IMR-90 (cell line): ENCODE measurements around the gene COL5A1. TPM values are rescaled to one million over a fixed set of nuclear protein-coding genes. Genes with fewer than 3 reads are reported as not detected.

ENCODE experiments used
- ATAC-seq: fragments of 200-7000 bp; cut with Tn5 transposase; 2 replicates; pipeline ENCODE4 v1.9.1; 2020; ENCODE audit warnings: low read depth, mild to moderate bottlenecking, moderate library complexity
- BruUV-seq: library from RNA; stranded (reverse); fragments of 400-500 nt; replicated peaks from 2 replicates; lab custom pipeline; 2021; lab: Mats Ljungman, UMichigan
- CTCF ChIA-PET: fragments of 300-600 bp; formaldehyde crosslinking; extraction: SDS; loops from one replicate; lab custom pipeline; 2021; ENCODE audit warnings: antibody characterized with exemption; lab: Yijun Ruan, JAX
- POLR2A ChIA-PET: fragments of 300-600 bp; sonication (Branson Sonifier 250); formaldehyde crosslinking; loops from one replicate; lab custom pipeline; 2022; ENCODE audit warnings: antibody characterized with exemption; ENCODE audit not compliant: unreplicated experiment; lab: Charles Lee
- DNase-seq: peaks from one replicate; pipeline ENCODE4 v3.0.0; 2013
- H2AFZ ChIP-seq: replicated peaks from 2 replicates; pipeline ENCODE3; 2013; ENCODE audit warnings: low read length, mild to moderate bottlenecking; ENCODE audit not compliant: poor library complexity
- H2AK5ac ChIP-seq: 2 replicates; pipeline ENCODE4 v1.6.1; 2013; ENCODE audit warnings: low read depth, low read length, inconsistent platforms
- H2AK9ac ChIP-seq: replicated peaks from 2 replicates; pipeline ENCODE3; 2013; ENCODE audit warnings: mild to moderate bottlenecking, low read depth, low read length, moderate library complexity; ENCODE audit not compliant: poor library complexity
- H2BK120ac ChIP-seq: 2 replicates; pipeline ENCODE4 v1.6.1; 2013; ENCODE audit warnings: low read depth, low read length, inconsistent platforms
- H2BK15ac ChIP-seq: 3 replicates; pipeline ENCODE4 v1.6.1; 2013; ENCODE audit warnings: low read depth, low read length, inconsistent platforms
- H2BK20ac ChIP-seq: 2 replicates; pipeline ENCODE4 v1.6.1; 2013; ENCODE audit warnings: low read depth, mild to moderate bottlenecking, inconsistent platforms, low read length, moderate library complexity
- H2BK5ac ChIP-seq: 2 replicates; pipeline ENCODE4 v1.6.1; 2013; ENCODE audit warnings: mild to moderate bottlenecking, low read depth, low read length, inconsistent platforms; ENCODE audit not compliant: poor library complexity, severe bottlenecking
- H3K14ac ChIP-seq: replicated peaks from 2 replicates; pipeline ENCODE4 v1.6.1; 2013; ENCODE audit warnings: low read depth, low read length, inconsistent platforms
- H3K18ac ChIP-seq: 2 replicates; pipeline ENCODE4 v1.6.1; 2013; ENCODE audit warnings: low read depth, low read length, control low read depth
- H3K23ac ChIP-seq: 2 replicates; pipeline ENCODE4 v1.6.1; 2013; ENCODE audit warnings: low read depth, low read length, inconsistent platforms
- H3K27ac ChIP-seq: 2 replicates; pipeline ENCODE4 v1.5.1; 2013; ENCODE audit warnings: mild to moderate bottlenecking, control low read depth, low read length; ENCODE audit not compliant: insufficient read depth
- H3K27me3 ChIP-seq: 2 replicates; pipeline ENCODE4 v1.6.1; 2013; ENCODE audit warnings: low read length; ENCODE audit not compliant: control insufficient read depth, insufficient read depth
- H3K36me3 ChIP-seq: 2 replicates; pipeline ENCODE4 v1.6.1; 2013; ENCODE audit warnings: low read length, mixed read lengths; ENCODE audit not compliant: control insufficient read depth, insufficient read depth
- H3K4ac ChIP-seq: 2 replicates; pipeline ENCODE4 v1.6.1; 2013; ENCODE audit warnings: low read depth, low read length, inconsistent platforms
- H3K4me1 ChIP-seq: 2 replicates; pipeline ENCODE4 v1.6.1; 2013; ENCODE audit warnings: low read length, mixed read lengths; ENCODE audit not compliant: control insufficient read depth, insufficient read depth
- H3K4me2 ChIP-seq: 2 replicates; pipeline ENCODE4 v1.6.1; 2013; ENCODE audit warnings: low read depth, mild to moderate bottlenecking, control low read depth, low read length, moderate library complexity
- H3K4me3 ChIP-seq: 2 replicates; pipeline ENCODE4 v1.5.1; 2013; ENCODE audit warnings: low read depth, mild to moderate bottlenecking, control low read depth, low read length, moderate library complexity; ENCODE audit not compliant: insufficient read depth
- H3K56ac ChIP-seq: 2 replicates; pipeline ENCODE4 v1.6.1; 2013; ENCODE audit warnings: low read length, inconsistent platforms; ENCODE audit not compliant: insufficient read depth; ENCODE audit errors: extremely low read depth
- H3K79me1 ChIP-seq, 2 experiments: 2 replicates each; pipeline ENCODE4 v1.6.1; 2013; ENCODE audit warnings: low read length in 2 of 2, inconsistent platforms in 1 of 2, low read depth in 1 of 2
- H3K9ac ChIP-seq: 2 replicates; pipeline ENCODE4 v1.6.1; 2013; ENCODE audit warnings: low read depth, low read length, control low read depth
- H3K9me1 ChIP-seq: 2 replicates; pipeline ENCODE4 v1.6.1; 2013; ENCODE audit warnings: low read length, inconsistent platforms; ENCODE audit not compliant: insufficient read depth
- H3K9me3 ChIP-seq: 2 replicates; pipeline ENCODE4 v1.6.1; 2013; ENCODE audit warnings: low read length; ENCODE audit not compliant: control insufficient read depth, insufficient read depth
- H4K20me1 ChIP-seq: 2 replicates; pipeline ENCODE4 v1.6.1; 2013; ENCODE audit warnings: low read length, inconsistent platforms; ENCODE audit not compliant: insufficient read depth
- H4K5ac ChIP-seq: 2 replicates; pipeline ENCODE4 v1.6.1; 2013; ENCODE audit warnings: mild to moderate bottlenecking, low read depth, low read length, control low read depth
- H4K8ac ChIP-seq, 2 experiments: 2 replicates each; pipeline ENCODE4 v1.6.1; 2013; ENCODE audit warnings: low read depth in 2 of 2, low read length in 2 of 2, control low read depth in 1 of 2, inconsistent platforms in 1 of 2
- H4K91ac ChIP-seq: 2 replicates; pipeline ENCODE4 v1.6.1; 2013; ENCODE audit warnings: low read depth, low read length, inconsistent platforms; ENCODE audit not compliant: insufficient read depth
- CEBPB ChIP-seq: IDR thresholded peaks from 2 replicates; pipeline ENCODE4 v1.6.1; 2012; ENCODE audit warnings: low read depth, low read length, improper control_type of control experiment
- CHD1 ChIP-seq: IDR thresholded peaks from 2 replicates; pipeline ENCODE4 v1.6.1; 2012; ENCODE audit warnings: low read depth, low read length, improper control_type of control experiment
- MAFK ChIP-seq: IDR thresholded peaks from 2 replicates; pipeline ENCODE4 v1.6.1; 2012; ENCODE audit warnings: low read depth, low read length, improper control_type of control experiment
- MXI1 ChIP-seq: IDR thresholded peaks from 2 replicates; pipeline ENCODE4 v1.6.1; 2012; ENCODE audit warnings: low read depth, mild to moderate bottlenecking, low read length, moderate library complexity, borderline replicate concordance
- POLR2A ChIP-seq: IDR thresholded peaks from 2 replicates; pipeline ENCODE4 v1.6.1; 2012; ENCODE audit warnings: mild to moderate bottlenecking, low read depth, low read length
- RAD21 ChIP-seq: IDR thresholded peaks from 2 replicates; pipeline ENCODE4 v1.6.1; 2012; ENCODE audit warnings: low read length, improper control_type of control experiment
- SMC3 ChIP-seq: fragments of 150-350 bp; IDR thresholded peaks from 2 replicates; pipeline ENCODE4 v1.6.1; 2016; ENCODE audit warnings: low read depth, mild to moderate bottlenecking, antibody characterized with exemption, low read length, moderate library complexity
- WGBS, 2 experiments: methylation state at CpG; one replicate each; pipeline versions ENCODE4 v1.1.5 to v1.1.7; 2013; ENCODE audit warnings: missing lambda C conversion rate in 2 of 2; ENCODE audit not compliant: insufficient read length in 1 of 2; ENCODE audit errors: extremely low coverage in 2 of 2; 5-methylcytosine and 5-hydroxymethylcytosine counted together
- dilution Hi-C: fragments of 300-500 bp; cut with HindIII; formaldehyde crosslinking; loops from one replicate; pipeline ENCODE4 v1.14.3; 2018; ENCODE audit warnings: low sequenced_read_pairs; ENCODE audit not compliant: unreplicated experiment
- in situ Hi-C: fragments of 300-500 bp; cut with MboI; formaldehyde crosslinking; loops from 3 replicates; pipeline ENCODE4 v1.14.3; 2019; ENCODE audit warnings: low sequenced_read_pairs, inconsistent platforms, mixed read lengths
- intact Hi-C: fragments of 100-400 bp; cut with micrococcal nuclease; formaldehyde crosslinking; loops from 2 replicates; pipeline ENCODE4 v1.10.0; 2022
- polyA plus RNA-seq, 3 experiments: library from polyadenylated mRNA; depleted of rRNA; stranded (reverse); fragments of >200 nt; gene quantifications; 2 replicates each; pipeline ENCODE4 v1.2.3, GENCODE V29; 2012; ENCODE audit warnings: low replicate concordance in 1 of 3
- total RNA-seq: library from RNA; depleted of rRNA; stranded (reverse); fragments of >200 nt; gene quantifications from 2 replicates; pipeline ENCODE4 v1.2.3, GENCODE V29; 2012

The COL5A1 gene
- total and polyA plus RNA-seq, 2 of the 4 experiments (the other 2 are of a cell fraction), result 19.2 to 173 TPM

- Histone ChIP-seq H4K5ac (peak overlapping the region; percentile 32; the same call in 1 of the 2 replicates), H3K4me2 (peak overlapping the region; percentile 38; the same call in 1 of the 2 replicates), H3K4ac (peak overlapping the region; percentile 17), H2AK9ac (no peak overlapping the region), H4K8ac (no peak overlapping the region), H3K27ac (peak overlapping the region; percentile 50; the same call in 1 of the 2 replicates), H2BK20ac (no peak overlapping the region), H4K91ac (no peak overlapping the region), H3K36me3 (no peaks in the 10 kb centered on the region), H3K79me1 (0 out of 4 replicates have a peak, but pooled peaks cover 0 to 2% of the 10 kb centered on the region in 2 experiments), H4K20me1 (no peaks in the 10 kb centered on the region; the same call in 1 of the 2 replicates), H3K14ac (0 out of 2 replicates have a peak overlapping the region, but pooled peaks have one; percentile 35), H2AK5ac (0 out of 2 replicates have a peak overlapping the region, but pooled peaks have one; percentile 8), H3K23ac (no peak overlapping the region), H3K9me3 (peaks cover 5% of the 10 kb centered on the region; the same call in 1 of the 2 replicates), H3K18ac (peak overlapping the region; percentile 48), H3K56ac (no peak overlapping the region), H3K9ac (no peak overlapping the region), H3K4me1 (peaks cover 7% of the 10 kb centered on the region), H3K27me3 (no peaks in the 10 kb centered on the region), H2AFZ (no peak overlapping the region), H3K9me1 (peaks cover 7% of the 10 kb centered on the region), H2BK120ac (no peak overlapping the region), H2BK15ac (no peak overlapping the region), H2BK5ac (peak overlapping the region; percentile 46), H3K4me3 (no peak overlapping the region)
- TF ChIP-seq POLR2A (no peak), MAFK (no peak), CHD1 (no peak), SMC3 (no peak), RAD21 (no peak), CEBPB (no peak), MXI1 (no peak)
- 17% methylated on average over 1 of the region's 4 CpGs; no CpG with 5 or more reads in 1 of the 2 experiments for WGBS, 2 experiments
- no TSS peak for BruUV-seq
- in situ Hi-C loops (no loop called here), dilution Hi-C loops (no loop called here), intact Hi-C loops (no loop called here)
- peak; percentile 57 for DNase-seq
- peak; percentile 55 for ATAC-seq
- ChIA-PET POLR2A (no interaction called here), CTCF (no interaction called here)
Measured at GRCh38 chr9:134607971-134608370, 33.6 kb upstream of the COL5A1 start.
